ENCODE data around the gene PTS. TPM values are rescaled to one million over a fixed set of nuclear protein-coding genes. Genes with fewer than 3 reads are reported as not detected.

PTS gene
- total and polyA plus RNA-seq, 3 donors from 2014 or later, result 28.0 to 33.9 (median 30.1) TPM

- peaks cover 7% of the 10 kb centered on the region for H3K4me1 ChIP-seq
- no peaks in the 10 kb centered on the region for H3K36me3 ChIP-seq (ENCODE audit: low read depth, missing control alignments)
- no peaks in the 10 kb centered on the region for H3K9me3 ChIP-seq
- TF ChIP-seq CTCF (IDR thresholded peaks at IDR 0.05), result no peak
- 2% methylated on average over 16 of the region's 16 CpGs for WGBS, 2 donors
- peak overlapping the region; percentile 66 to 79 for H3K4me3 ChIP-seq
- DNase-seq, result no peak
- H3K27ac ChIP-seq, result peak overlapping the region; percentile 92 to 95
- intact Hi-C loops (cut with DNase I; ENCODE audit: low total_unique reads), result no loop called here
- H3K27me3 ChIP-seq, result no peaks in the 10 kb centered on the region
Measured at GRCh38 chr11:112226831-112227401, 688 bp downstream of the PTS start.

- H3K9me3 ChIP-seq, result no peaks in the 10 kb centered on the region
- peak overlapping the region in 1 of 2 donors; percentile 79 for H3K4me3 ChIP-seq
- TF ChIP-seq POLR2A (IDR thresholded peaks at IDR 0.05) (no peak), CTCF (IDR thresholded peaks at IDR 0.05) (no peak)
- H3K27me3 ChIP-seq, result no peaks in the 10 kb centered on the region
- no peaks in the 10 kb centered on the region for H3K36me3 ChIP-seq (ENCODE audit: low read depth, missing control alignments)
- no peak for DNase-seq
- 55 to 72% methylated on average over 4 of the region's 4 CpGs for WGBS, 2 donors
- peaks cover 7% of the 10 kb centered on the region for H3K4me1 ChIP-seq
- H3K27ac ChIP-seq, result peak overlapping the region in 1 of 2 donors; percentile 92
- intact Hi-C loops (cut with DNase I; ENCODE audit: low total_unique reads), result no loop called here
Measured at GRCh38 chr11:112227471-112227870, 1.2 kb downstream of the PTS start.

- no peaks in the 10 kb centered on the region for H3K27me3 ChIP-seq
- DNase-seq, result no peak
- WGBS, 2 donors, result 93 to 95% methylated on average over 2 of the region's 2 CpGs
- no peaks in the 10 kb centered on the region for H3K9me3 ChIP-seq
- no peak for TF ChIP-seq POLR2A (IDR thresholded peaks at IDR 0.05)
- TF ChIP-seq CTCF (IDR thresholded peaks at IDR 0.05), result no peak
- H3K27ac ChIP-seq, result no peak overlapping the region
- H3K4me1 ChIP-seq, result peaks cover 7% of the 10 kb centered on the region
- H3K36me3 ChIP-seq (ENCODE audit: low read depth, missing control alignments), result no peaks in the 10 kb centered on the region
- H3K4me3 ChIP-seq, result no peak overlapping the region
- intact Hi-C loops (cut with DNase I; ENCODE audit: low total_unique reads), result no loop called here
Measured at GRCh38 chr11:112228706-112229105, 2.5 kb downstream of the PTS start.

- no peak for TF ChIP-seq POLR2A (IDR thresholded peaks at IDR 0.05)
- TF ChIP-seq CTCF (IDR thresholded peaks at IDR 0.05), result no peak
- no peaks in the 10 kb centered on the region for H3K27me3 ChIP-seq
- no peaks in the 10 kb centered on the region for H3K9me3 ChIP-seq
- 93 to 97% methylated on average over 7 of the region's 7 CpGs for WGBS, 2 donors
- no peak overlapping the region for H3K27ac ChIP-seq
- H3K4me3 ChIP-seq, result no peak overlapping the region
- intact Hi-C loops (cut with DNase I; ENCODE audit: low total_unique reads), result no loop called here
- peaks cover 7% of the 10 kb centered on the region for H3K4me1 ChIP-seq
- H3K36me3 ChIP-seq (ENCODE audit: low read depth, missing control alignments), result no peaks in the 10 kb centered on the region
- no peak for DNase-seq
Measured at GRCh38 chr11:112229159-112229558, 2.9 kb downstream of the PTS start.

GRCh38 chr11:112229746-112230433 lies 3.7 kb downstream of the PTS start:
- intact Hi-C loops (cut with DNase I; ENCODE audit: low total_unique reads), result no loop called here
- no peak overlapping the region for H3K27ac ChIP-seq
- H3K36me3 ChIP-seq (ENCODE audit: low read depth, missing control alignments), result no peaks in the 10 kb centered on the region
- no peak for DNase-seq
- no peak for TF ChIP-seq POLR2A (IDR thresholded peaks at IDR 0.05)
- WGBS, 2 donors, result 72 to 76% methylated on average over 3 of the region's 3 CpGs
- peaks cover 7% of the 10 kb centered on the region for H3K4me1 ChIP-seq
- H3K27me3 ChIP-seq, result no peaks in the 10 kb centered on the region
- no peak overlapping the region for H3K4me3 ChIP-seq
- no peaks in the 10 kb centered on the region for H3K9me3 ChIP-seq
